Neural cell (in vitro differentiated cells): ENCODE measurements around the gene RNF121.

Source experiments
- CTCF ChIP-seq: fragments of 450-650 bp; IDR thresholded peaks from 2 replicates; pipeline ENCODE4 v1.5.1; 2014; ENCODE audit warnings: antibody characterized with exemption, mild to moderate bottlenecking, moderate library complexity; ENCODE audit not compliant: poor library complexity, severe bottlenecking
- EZH2 ChIP-seq: fragments of 200-600, 300-800 bp; shearing (Covaris generic), sonication (generic); IDR thresholded peaks from 2 replicates; pipeline ENCODE4 v1.6.1; 2014; ENCODE audit warnings: antibody characterized with exemption, low read length, borderline replicate concordance, mild to moderate bottlenecking; ENCODE audit not compliant: insufficient read depth, poor library complexity, severe bottlenecking

GRCh38 chr11:71962428-71963038 lies 33.7 kb downstream of the RNF121 start:
- no peak for TF ChIP-seq CTCF
- TF ChIP-seq EZH2 = no peak
